Endodermal cell (in vitro differentiated cells): Measurements from ENCODE around the gene MCOLN2. TPM values are rescaled to one million over a fixed set of nuclear protein-coding genes. Genes with fewer than 3 reads are reported as not detected.

Source experiments
- DNase-seq: peaks from one replicate; pipeline ENCODE4 v3.0.0-alpha.2; 2017
- H3K27ac ChIP-seq: 2 replicates; pipeline ENCODE4 v1.5.1; 2013; ENCODE audit warnings: mild to moderate bottlenecking, low read depth, low read length, moderate library complexity
- H3K27me3 ChIP-seq: 2 replicates; pipeline ENCODE4 v1.6.1; 2013; ENCODE audit warnings: mild to moderate bottlenecking, low read length, moderate library complexity; ENCODE audit not compliant: insufficient read depth, control insufficient read depth, poor library complexity, severe bottlenecking
- H3K36me3 ChIP-seq: 2 replicates; pipeline ENCODE4 v1.7.0; 2013; ENCODE audit warnings: mild to moderate bottlenecking, low read length, moderate library complexity; ENCODE audit not compliant: control insufficient read depth, insufficient read depth
- H3K4me1 ChIP-seq: one replicate; pipeline ENCODE4 v1.7.0; 2013; ENCODE audit warnings: low read length; ENCODE audit not compliant: control insufficient read depth, insufficient read depth
- H3K4me3 ChIP-seq: 2 replicates; pipeline ENCODE4 v1.5.1; 2013; ENCODE audit warnings: mild to moderate bottlenecking, low read length, moderate library complexity
- H3K9ac ChIP-seq: 2 replicates; pipeline ENCODE4 v1.6.1; 2013; ENCODE audit warnings: mild to moderate bottlenecking, low read length, moderate library complexity; ENCODE audit not compliant: poor library complexity, severe bottlenecking; ENCODE audit errors: extremely low read depth
- H3K9me3 ChIP-seq: 2 replicates; pipeline ENCODE4 v1.6.1; 2013; ENCODE audit warnings: mild to moderate bottlenecking, low read length, moderate library complexity; ENCODE audit not compliant: control insufficient read depth
- H3K27ac Mint-ChIP-seq: 2 replicates; pipeline ENCODE4 v1.8.0; 2020; ENCODE audit warnings: mixed read lengths
- H3K27me3 Mint-ChIP-seq: 2 replicates; pipeline ENCODE4 v1.8.0; 2021; ENCODE audit warnings: mild to moderate bottlenecking, mixed read lengths; ENCODE audit not compliant: insufficient read depth
- H3K36me3 Mint-ChIP-seq: 2 replicates; pipeline ENCODE4 v1.8.0; 2020; ENCODE audit warnings: low read depth, mixed read lengths
- H3K4me1 Mint-ChIP-seq: 2 replicates; pipeline ENCODE4 v1.8.0; 2020; ENCODE audit warnings: mixed read lengths
- H3K4me3 Mint-ChIP-seq: 2 replicates; pipeline ENCODE4 v1.8.0; 2020; ENCODE audit warnings: mild to moderate bottlenecking, moderate library complexity, mixed read lengths
- H3K9me3 Mint-ChIP-seq: 2 replicates; pipeline ENCODE4 v1.8.0; 2020; ENCODE audit warnings: mild to moderate bottlenecking, mixed read lengths
- WGBS, 2 experiments: methylation state at CpG; one replicate each; pipeline versions ENCODE4 v1.1.5 to v1.1.7; 2013; ENCODE audit warnings: missing lambda C conversion rate in 2 of 2, mixed read lengths in 1 of 2; ENCODE audit not compliant: insufficient coverage in 1 of 2, insufficient read length in 1 of 2; 5-methylcytosine and 5-hydroxymethylcytosine counted together
- total RNA-seq, 2 donors: library from RNA; stranded (reverse); fragmentation: NEBNext Ultra II Directional in 1 of 2; extraction: Animal tissue kit (Norgen Biotek cat#: 25700) in 1 of 2; gene quantifications; 2 replicates in 1 of 2; 3 replicates in 1 of 2; pipeline ENCODE4 v1.2.1, GENCODE V29; 2021
- TF ChIP-seq, protein P1 (sequence below): fragments of 200-600 bp; sonication (generic); conservative IDR thresholded peaks from 2 replicates; pipeline ENCODE4 v1.5.0; 2021; ENCODE audit warnings: antibody characterized with exemption, mild to moderate bottlenecking

Gene MCOLN2
- total RNA-seq, 2 donors from 2014 or later, result 0.20 to 0.29 TPM

- peaks cover 9% of the 10 kb centered on the region for H3K27me3 ChIP-seq
- H3K36me3 Mint-ChIP-seq, result peaks cover 2% of the 10 kb centered on the region
- TF ChIP-seq, protein P1, sequence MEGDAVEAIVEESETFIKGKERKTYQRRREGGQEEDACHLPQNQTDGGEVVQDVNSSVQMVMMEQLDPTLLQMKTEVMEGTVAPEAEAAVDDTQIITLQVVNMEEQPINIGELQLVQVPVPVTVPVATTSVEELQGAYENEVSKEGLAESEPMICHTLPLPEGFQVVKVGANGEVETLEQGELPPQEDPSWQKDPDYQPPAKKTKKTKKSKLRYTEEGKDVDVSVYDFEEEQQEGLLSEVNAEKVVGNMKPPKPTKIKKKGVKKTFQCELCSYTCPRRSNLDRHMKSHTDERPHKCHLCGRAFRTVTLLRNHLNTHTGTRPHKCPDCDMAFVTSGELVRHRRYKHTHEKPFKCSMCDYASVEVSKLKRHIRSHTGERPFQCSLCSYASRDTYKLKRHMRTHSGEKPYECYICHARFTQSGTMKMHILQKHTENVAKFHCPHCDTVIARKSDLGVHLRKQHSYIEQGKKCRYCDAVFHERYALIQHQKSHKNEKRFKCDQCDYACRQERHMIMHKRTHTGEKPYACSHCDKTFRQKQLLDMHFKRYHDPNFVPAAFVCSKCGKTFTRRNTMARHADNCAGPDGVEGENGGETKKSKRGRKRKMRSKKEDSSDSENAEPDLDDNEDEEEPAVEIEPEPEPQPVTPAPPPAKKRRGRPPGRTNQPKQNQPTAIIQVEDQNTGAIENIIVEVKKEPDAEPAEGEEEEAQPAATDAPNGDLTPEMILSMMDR, result no peak
- H3K9me3 Mint-ChIP-seq, result peaks cover 7% of the 10 kb centered on the region
- H3K9ac ChIP-seq, result no peak overlapping the region
- no peaks in the 10 kb centered on the region for H3K9me3 ChIP-seq
- H3K27ac Mint-ChIP-seq, result no peak overlapping the region
- H3K4me1 ChIP-seq, result no peaks in the 10 kb centered on the region
- H3K4me1 Mint-ChIP-seq, result no peaks in the 10 kb centered on the region
- no peaks in the 10 kb centered on the region for H3K36me3 ChIP-seq
- H3K27me3 Mint-ChIP-seq, result peaks cover 2% of the 10 kb centered on the region
- no peak overlapping the region for H3K27ac ChIP-seq
- 86 to 100% methylated on average over 2 to 4 of the region's 4 CpGs for WGBS, 2 experiments
- no peak for DNase-seq
- H3K4me3 Mint-ChIP-seq, result no peak overlapping the region
- H3K4me3 ChIP-seq, result no peak overlapping the region
Measured at GRCh38 chr1:84877592-84877991, 119.3 kb downstream of the MCOLN2 start.

- no peak overlapping the region for H3K27ac ChIP-seq
Measured at GRCh38 chr1:84876353-84876752, 120.6 kb downstream of the MCOLN2 start.

More at GRCh38 chr1:84876353-84876752, 120.6 kb downstream of the MCOLN2 start:
- TF ChIP-seq, protein P1, result no peak
- H3K27me3 ChIP-seq, result peaks cover 9% of the 10 kb centered on the region
- H3K27me3 Mint-ChIP-seq, result peaks cover 2% of the 10 kb centered on the region
- peaks cover under 1% of the 10 kb centered on the region for H3K9me3 Mint-ChIP-seq
- H3K4me1 ChIP-seq, result no peaks in the 10 kb centered on the region
- no peaks in the 10 kb centered on the region for H3K4me1 Mint-ChIP-seq
- no peak overlapping the region for H3K4me3 ChIP-seq
- whole genome bisulfite sequencing, 2 experiments, result 95 to 100% methylated on average over 3 to 5 of the region's 5 CpGs
- H3K9ac ChIP-seq, result no peak overlapping the region
- no peaks in the 10 kb centered on the region for H3K9me3 ChIP-seq
- H3K36me3 ChIP-seq, result no peaks in the 10 kb centered on the region
- no peaks in the 10 kb centered on the region for H3K36me3 Mint-ChIP-seq
- no peak overlapping the region for H3K4me3 Mint-ChIP-seq
- DNase-seq, result no peak
- no peak overlapping the region for H3K27ac Mint-ChIP-seq

Other genes starting within 250 kb of the MCOLN2 start
- 1 to 10 TPM in 1 of 2 donors, under 1 TPM in 1; 0.89 to 3.7 TPM for gene LPAR3, start 103.9 kb downstream of the MCOLN2 start, total RNA-seq
- 10 to 100 TPM; 10.1 to 12.6 TPM for gene MCOLN3, start 51.4 kb upstream of the MCOLN2 start, total RNA-seq
- 10 to 100 TPM; 11.0 to 14.1 TPM for gene SYDE2, start 203.9 kb upstream of the MCOLN2 start, total RNA-seq